NCI-H1417 treated with DMSO at 0.1 percent for 48 hours (cell line): Measurements from ENCODE around the gene TSPAN1.
A peak's percentile ranks its signal among the peaks of the same experiment; 100 is the strongest.

ENCODE experiments used
- DNase-seq: peaks from one replicate; lab custom pipeline; 2025; lab: John Stamatoyannopoulos, UW

The TSPAN1 gene, protein sequence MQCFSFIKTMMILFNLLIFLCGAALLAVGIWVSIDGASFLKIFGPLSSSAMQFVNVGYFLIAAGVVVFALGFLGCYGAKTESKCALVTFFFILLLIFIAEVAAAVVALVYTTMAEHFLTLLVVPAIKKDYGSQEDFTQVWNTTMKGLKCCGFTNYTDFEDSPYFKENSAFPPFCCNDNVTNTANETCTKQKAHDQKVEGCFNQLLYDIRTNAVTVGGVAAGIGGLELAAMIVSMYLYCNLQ

DNA sequence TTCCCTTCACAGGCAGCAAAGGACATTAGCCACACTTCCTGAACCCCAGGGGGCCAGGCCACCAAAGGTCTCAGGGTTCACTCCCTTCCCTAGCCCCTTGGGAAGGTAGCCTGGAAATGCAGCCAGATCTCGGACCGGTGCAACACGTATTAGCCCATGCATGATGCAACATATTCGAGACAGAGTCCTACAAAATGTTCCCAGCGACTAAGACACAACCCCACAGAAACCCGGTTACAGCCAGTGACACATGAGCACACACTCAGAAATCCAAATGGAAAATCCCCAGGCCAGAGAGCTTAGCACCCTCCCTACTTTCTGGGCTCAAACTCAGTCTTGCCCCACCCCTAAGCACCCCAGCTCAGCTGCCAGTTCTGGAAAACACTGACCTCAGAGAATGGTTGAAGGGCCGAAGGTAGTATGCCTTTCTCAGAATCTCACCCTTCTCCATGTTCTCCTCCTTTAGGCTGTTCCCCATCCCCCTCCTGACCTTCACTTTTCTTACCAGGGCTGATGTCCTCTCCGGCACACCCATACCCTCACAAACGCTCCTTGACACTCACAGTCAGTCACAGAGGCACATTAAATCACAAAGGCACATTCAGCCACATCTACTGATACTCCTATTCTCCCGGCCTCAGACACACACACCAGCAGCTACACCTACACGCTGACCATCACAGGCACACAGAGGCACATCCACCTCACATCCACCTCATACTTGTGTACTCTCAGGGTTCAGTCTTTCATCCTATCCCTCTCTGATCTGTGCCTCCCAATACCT is at the start of gene TSPAN1:
Gene TSPAN1 (plus strand): TSS at position 640 of the 784 bp plus-strand sequence. CDS start 6,021 bp downstream, outside the sequence.
- DNase-seq = no peak

DNA sequence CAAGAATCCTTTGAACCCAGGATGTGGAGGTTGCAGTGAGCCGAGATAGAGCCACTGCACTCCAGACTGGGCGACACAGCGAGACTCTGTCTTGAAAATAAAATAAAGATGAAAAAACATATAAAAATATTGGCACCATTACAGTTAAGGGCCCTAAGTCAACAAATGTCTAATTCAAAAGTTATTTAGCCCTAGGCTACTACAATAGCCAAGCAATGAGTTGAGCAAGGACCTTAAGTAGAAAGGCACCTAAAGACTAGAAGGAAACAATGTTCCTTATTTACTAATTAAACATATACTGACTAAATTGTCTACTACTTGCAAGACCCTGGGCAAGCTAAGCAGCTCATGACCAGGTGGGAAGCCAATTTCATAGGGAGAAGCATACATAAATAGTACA is 46.5 kb upstream of the TSPAN1 start:
- DNase-seq = no peak

DNA sequence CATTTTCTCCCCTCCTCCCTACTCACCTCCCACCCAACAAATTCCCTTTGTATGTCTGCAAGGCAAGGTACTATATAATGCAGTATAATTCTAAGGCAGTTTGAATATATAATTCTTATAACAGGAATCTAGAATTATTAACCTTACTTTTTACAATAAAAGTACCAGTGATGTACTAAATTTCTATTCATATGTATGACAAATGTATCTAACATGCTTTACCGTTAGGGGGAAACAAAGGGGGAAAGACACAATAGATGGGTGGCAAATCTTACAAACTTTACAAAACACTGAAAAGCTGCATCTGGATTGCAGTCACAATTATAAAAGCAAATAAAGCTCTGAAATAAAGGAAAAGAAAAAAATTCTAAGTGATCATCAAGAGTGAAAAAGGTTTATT is 44.8 kb upstream of the TSPAN1 start:
- no peak for DNase-seq

DNA sequence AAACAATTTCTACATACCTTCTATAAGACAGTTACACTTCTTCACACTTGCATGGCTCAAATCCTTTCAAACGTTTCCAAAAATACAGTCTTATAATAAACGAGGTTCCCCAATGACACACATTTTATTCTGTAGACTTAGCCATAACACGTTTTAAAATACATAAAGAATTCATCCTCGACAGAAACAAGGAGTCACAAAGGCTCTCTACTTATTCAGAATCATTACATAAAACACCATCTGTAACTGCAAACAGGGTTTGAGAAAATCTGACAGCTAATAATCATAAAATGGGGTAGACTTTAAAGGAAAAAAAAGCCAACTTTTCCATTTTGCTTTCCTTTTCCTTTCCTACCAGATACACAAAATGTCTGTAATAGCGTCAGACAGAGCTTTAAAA is 44.3 kb upstream of the TSPAN1 start:
- DNase-seq = no peak

DNA sequence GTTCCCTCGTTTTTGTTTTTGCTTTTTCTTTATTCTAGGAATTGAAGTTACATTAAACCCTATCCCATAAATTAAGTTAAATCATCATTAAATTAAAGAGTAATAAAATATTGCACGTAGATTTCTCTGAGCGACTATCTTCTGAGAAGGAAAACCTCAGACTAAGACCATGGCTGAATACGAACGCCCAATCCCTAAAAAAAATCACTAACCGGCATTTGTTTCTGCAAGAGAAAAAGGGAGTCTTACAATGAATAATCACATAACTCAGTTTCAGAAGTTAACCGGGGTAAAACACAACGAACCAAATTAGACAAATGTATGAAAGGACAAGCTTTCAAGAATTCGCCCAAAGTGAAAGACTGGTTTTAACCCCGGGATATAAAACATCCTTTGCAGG is 43.8 kb upstream of the TSPAN1 start:
- DNase-seq = no peak

DNA sequence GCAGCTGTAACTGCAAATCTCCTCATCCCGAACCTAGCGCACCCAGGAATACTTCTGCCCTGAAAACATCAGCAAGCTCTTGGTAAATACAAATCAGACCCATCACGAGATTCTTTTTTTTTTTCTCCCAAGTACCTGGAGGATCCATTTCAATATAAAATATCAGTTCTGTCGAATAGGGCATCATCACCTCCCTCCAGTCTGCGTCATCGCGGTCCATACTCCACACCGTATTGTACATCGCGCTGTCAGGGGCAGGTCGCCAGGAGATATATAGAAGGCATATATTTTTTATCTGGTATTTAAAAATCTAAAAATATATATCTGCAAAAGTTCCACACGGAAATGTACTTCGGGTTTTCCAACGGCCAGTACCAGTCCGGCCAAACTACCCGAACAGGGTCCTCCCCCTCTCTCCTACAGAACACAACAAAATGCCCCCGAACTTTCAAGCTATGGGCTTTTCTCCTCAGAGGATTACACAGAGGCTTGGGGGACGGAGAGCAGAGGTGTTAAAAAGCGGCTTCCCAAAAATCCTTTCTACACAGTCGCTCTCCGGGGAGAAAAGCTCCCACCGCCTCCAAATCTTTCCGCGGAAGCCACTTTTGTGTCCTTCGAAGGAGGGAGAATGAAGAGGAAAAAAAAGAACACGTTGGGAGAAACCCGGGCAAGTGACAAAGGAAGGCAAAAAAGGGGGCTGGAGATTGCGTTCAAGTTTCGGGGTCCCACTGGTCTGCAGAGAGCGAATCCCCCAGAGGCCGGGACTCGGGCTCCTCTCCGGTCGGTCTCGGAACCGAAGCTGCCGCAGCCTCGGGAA is 43.0 kb upstream of the TSPAN1 start:
- DNase-seq = no peak

DNA sequence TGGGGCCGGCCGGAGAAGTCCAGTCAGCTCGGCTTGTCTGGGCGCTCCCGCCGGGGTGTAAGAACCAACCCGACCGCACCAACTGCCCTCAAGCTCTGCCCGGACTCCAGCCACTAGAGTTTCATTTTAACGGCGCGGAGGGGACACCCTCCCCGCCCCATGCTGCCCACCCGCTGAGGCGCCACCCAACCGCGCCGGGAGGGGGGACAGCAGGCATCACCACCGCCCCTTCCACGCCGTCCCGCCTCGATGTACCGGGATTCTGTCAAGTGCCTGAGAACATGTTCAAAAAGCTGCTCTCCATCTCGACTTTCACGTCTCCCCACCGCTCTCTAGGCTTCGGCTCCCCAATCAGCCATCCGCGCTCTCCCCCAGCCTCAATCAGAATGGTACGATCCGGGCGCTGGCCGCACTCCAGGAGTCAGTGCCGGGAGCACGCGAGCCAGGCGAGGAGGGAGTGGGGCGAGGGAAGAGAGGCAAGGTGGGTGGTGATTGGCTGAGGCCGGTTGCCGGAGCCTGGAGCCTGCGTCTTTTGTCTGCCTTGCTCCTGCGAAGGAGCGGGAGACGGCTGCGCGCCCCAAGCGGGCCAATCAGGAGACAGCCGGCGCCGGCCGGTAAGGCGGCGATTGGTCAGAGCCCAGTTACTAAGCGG is 42.2 kb upstream of the TSPAN1 start, which contains the start of gene PIK3R3:
Gene PIK3R3 (minus strand): TSS at position 101 of the 652 bp plus-strand sequence. CDS start 677 bp downstream, outside the sequence.
- DNase-seq = peak; percentile 92

DNA sequence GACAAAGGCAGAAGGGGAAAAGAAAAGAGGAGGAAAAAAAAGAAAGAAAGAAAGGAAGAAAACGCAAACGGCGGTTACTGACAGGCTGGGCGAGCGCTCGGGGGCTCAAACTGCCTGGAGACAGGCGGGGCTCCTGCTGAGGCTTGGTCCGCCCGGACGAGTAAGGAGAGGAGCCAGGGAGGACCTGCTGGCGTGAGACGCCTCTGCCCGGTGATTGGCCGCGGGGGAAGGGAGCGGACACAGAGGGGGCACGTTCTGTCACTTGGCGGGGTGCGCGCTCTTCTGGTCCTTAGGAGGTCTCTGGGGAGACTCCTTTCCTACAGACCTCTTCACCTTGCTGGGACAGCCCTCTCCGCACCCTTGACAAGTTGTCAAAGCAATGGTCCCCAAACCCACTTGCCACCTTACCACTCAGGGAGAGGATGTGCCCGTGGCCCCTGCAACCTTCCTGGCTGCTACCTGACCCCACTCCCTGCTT is 41.7 kb upstream of the TSPAN1 start:
- no peak for DNase-seq

DNA sequence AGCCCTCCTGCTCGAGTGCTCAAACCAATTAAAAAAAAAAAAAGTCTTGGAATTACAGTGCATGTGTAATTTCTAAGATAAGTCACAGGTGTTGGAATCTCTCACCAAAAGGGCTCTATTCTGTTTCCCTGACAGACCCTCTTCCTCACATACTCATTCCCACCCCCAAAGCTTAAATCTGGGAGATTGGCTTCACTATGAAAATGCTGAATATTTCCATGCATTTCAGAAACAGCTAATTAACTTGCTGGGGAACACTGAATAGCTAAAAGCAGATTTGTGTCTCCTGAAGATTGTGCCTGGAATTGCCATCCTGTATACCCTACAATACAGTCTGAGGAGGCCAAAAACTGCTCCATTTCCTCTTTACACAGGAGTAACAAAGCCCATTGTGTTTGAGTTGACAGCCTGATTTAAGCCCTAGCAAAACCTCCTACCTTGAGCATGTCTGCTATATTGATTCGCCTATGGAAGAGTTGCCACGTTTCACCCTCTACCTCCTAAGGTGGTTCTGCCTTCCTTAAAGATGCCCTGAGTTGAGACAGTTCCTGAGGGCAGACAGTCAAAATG is 41.0 kb upstream of the TSPAN1 start:
- no peak for DNase-seq

DNA sequence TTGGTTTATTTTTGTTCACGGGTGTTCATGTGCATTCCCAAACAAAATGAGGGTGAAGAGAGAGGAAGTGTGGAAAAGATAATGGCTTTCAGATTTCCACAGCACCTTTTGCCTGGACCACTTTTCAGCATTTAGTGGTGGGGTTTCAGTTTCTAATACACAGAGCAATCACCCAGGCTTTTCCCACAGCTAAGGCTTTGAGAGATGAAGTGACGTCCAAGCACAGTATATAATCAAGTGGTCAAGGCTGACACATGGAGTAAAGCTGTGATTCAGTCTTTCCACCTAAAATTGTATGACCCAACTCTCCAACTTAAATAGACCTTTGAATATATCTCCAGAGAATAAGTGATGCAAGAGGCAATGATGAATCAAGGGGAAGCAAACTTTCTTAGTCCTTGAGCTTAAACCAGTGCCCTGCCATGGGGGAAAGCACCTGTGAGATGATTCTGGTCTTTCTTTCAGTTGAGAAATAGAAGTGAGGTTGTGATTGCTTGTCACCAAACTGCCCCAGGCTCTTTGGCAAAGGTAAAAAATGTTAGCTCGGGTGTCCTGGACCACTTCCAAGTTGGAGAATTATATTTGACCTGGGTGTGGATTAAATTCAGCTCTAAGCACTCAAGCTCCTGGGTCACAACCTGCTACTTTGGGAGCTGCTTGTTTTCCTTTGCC is 40.1 kb upstream of the TSPAN1 start:
- DNase-seq = no peak

DNA sequence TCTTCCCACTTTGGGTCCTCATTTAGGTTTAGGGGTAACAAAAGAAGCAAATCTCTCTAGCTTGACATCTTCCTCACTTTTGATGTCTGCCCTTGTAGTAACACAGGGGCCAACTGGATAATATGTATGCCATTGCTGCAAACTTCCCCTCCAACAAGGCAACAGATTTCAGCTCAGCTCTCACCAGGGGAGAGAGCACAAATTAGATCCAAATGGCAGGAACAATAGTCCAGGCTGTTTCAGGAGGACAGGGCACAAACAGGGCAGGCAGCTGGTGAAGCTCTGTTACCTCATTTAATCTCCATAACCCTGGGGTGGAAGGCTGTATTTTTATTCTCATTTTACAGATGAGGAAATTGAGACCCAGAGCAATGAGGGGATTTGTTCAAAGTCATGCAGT is 38.2 kb upstream of the TSPAN1 start:
- no peak for DNase-seq

DNA sequence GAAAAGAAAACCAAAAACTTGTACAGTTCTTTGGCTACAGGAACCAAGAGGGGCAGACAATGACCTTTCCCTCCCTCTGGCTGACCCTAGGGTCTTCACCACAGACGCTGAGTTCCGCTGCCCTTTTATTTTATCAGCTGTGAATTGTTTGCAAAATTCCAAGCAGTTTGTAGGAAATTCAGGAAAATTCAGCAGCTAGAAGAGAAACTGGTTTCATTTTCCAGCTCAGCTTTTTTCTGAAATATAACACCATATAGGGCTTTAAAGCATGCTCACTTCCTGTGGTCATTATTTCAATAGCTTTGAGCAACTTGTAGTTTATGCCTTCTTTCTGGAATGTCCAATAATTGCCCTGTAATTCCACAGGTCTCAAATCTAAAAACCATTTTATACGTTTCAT is 37.0 kb upstream of the TSPAN1 start:
- no peak for DNase-seq

DNA sequence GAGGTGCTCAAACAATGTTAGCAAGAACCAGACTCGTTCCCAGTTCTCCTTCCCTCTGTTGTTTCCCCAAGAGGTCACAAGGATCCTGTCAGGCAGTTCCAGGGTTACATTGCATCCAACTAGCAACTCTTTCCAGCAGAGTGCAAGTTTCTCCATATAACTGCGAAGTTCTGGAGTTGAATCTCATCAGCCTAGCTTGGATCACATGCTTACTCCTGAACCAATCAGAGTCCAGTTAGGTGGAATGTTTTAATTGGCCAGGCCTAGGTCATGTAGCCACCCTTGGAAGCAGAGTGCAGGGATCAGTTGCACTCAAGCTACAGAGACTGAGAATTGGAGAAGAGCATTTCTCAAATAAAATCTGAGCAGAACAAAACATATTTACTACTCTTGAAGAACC is 26.6 kb upstream of the TSPAN1 start:
- DNase-seq = no peak

DNA sequence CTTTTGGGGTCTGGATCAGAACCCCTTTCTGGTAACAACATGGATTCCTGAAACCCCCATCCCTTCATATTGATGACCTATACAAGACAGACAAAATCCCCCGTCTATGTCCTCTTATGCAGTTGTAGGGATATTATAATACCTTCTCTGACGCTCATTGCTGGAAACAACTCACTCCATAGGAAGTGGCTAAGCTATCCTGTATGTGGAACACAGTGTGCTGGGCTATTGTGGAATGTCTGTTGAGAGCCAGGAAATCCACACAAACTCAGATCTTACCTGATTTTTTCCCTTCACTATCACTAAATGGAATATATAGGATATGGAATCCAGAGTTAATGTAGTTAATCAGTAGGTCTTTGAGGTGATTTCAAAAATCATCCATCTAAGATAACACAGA is 24.8 kb upstream of the TSPAN1 start:
- no peak for DNase-seq

DNA sequence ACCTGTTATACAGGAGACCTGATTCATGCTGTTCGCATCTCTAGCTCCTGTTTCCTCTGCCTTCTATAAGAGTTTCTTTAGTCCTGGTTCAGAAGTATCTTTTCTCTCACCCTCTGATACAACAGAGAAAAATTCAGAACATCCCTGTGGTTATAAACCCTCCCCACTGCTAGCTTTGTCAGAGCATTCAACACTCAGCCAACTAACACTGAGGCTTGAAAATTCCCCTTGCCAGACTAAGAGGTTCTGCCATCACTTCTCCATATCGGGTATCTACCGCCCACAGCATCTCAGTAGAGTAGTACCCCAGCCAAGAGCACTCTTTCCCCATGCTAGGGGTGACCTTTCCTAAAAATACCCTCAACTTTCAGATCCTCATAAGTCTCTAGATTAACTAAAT is 22.9 kb upstream of the TSPAN1 start:
- DNase-seq = no peak

DNA sequence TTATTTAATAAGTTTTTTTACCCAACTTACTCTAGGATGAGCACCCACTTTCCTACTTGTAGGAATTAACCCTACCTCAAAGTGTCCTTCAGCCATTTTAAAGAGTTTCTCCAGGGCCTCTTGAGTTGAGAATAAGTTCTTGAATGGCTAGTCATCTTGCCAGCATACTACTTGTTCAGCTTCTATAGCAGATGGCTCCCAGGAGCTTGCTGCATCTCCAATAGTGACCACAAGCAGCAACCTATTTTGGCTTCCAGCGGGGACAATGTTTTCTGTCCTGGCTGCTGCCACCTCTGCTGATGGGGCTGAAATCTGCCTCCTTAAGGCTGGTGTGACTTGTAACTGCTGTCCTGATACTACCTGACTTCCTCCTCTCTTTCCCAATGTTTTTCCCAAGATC is 21.7 kb upstream of the TSPAN1 start:
- DNase-seq = no peak

DNA sequence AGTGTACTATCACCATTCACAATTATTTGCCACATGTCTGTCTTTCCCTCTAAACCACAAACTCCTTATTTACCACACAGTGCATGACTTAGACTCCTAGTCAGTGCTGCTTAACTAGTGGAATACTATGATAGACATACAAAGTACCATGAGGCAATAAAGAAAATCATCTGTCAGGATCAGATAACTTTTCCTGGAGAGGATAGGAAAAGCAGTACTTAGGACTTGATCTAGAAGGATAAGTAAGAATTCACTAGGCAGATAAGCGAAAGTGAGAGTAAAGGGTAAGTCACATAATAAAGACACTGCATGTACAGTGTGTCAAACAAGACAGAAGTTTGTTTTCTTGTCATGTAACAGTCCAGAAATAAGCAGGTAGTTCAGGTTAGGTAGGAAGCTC is 21.2 kb upstream of the TSPAN1 start:
- no peak for DNase-seq

DNA sequence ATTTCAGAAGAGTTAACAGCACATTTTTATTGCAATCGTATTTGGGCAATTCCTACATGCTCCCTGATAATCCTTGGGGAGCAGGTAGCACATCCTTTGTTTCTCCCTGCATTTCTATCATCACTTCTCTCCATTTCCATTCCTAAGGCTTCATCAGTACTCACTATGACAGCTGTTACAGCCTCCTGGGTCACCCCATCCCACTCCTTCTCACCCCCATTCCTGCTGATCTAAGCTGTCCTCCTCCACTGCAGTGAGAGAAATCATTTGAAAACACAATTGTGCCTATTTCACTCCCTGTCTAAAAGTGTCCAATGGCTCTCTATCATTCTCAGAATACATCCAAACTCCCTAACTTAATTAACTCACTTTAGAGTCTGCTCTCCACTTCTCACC is 17.0 kb upstream of the TSPAN1 start:
- no peak for DNase-seq

DNA sequence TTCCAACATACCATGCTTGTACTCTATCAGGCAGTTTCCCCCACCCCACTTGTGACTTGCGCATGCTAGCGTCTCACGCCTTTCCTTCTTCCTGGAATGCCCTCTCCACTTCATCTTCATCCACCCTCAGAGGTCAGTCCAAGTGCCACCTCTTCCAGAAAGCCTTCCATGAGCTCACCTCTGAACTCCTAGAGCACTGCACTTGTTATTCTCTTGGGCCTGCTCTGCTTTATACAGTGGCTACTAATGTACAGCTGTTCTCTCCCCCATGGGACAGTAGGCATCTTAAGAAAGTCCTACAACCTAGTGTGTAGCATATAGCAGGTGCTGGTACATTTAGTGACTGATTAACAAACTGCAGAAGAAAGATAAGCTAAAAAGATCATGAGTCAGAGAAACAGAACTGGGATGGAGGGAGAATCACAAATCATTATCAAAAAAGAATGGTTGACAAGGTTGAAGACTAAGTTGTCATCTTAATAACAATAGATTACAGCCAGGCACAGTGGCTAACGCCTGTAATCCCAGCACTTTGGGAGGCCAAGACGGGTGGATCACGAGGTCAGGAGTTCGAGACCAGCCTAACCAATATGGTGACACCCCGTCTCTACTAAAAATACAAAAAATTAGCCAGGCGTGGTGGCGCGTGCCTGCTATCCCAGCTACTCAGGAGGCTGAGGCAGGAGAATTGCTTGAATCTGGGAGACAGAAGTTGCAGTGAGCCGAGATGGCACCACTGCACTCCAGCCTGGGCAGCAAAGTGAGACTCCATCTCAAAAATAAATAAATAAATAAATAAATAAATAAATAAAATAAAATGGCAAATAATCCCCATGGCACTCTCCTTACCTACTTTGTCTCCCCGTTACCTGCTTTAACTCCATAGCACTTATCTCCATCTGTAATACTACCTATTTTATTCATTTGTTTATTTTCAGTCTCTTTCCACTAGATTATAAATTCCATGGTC is 16.3 kb upstream of the TSPAN1 start:
- DNase-seq = no peak

DNA sequence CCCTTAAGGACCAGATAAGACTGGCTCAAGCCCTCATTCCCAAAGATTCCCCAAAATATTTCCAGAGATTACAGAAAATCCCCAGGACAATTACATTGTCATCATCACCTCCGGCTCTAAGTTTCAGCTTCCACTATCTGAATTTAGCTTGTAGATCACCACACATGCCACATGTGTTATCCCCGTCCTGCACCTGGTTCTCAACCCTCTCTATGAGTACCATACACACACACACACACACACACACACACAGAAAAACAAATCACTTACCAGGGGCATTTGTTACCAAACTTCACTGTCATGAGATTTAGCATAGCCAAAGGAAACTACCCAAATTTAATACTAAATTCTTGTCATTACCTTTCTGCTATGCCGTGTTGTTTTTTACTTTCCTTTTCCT is 15.4 kb upstream of the TSPAN1 start:
- no peak for DNase-seq
